HG02763 (cell line): Measurements from ENCODE around the gene PRRT3.
"Not testable (repeated sequence)": the region's sequence is repeated elsewhere in the genome, so short reads cannot be mapped to it uniquely, and the experiment has no call there.

Source experiments
- ATAC-seq: cut with Tn5 transposase; IDR thresholded peaks from one replicate; pipeline ENCODE4 v1.9.1; 2021; ENCODE audit warnings: mild to moderate bottlenecking, moderate library complexity; ENCODE audit not compliant: unreplicated experiment

The PRRT3 gene

DNA sequence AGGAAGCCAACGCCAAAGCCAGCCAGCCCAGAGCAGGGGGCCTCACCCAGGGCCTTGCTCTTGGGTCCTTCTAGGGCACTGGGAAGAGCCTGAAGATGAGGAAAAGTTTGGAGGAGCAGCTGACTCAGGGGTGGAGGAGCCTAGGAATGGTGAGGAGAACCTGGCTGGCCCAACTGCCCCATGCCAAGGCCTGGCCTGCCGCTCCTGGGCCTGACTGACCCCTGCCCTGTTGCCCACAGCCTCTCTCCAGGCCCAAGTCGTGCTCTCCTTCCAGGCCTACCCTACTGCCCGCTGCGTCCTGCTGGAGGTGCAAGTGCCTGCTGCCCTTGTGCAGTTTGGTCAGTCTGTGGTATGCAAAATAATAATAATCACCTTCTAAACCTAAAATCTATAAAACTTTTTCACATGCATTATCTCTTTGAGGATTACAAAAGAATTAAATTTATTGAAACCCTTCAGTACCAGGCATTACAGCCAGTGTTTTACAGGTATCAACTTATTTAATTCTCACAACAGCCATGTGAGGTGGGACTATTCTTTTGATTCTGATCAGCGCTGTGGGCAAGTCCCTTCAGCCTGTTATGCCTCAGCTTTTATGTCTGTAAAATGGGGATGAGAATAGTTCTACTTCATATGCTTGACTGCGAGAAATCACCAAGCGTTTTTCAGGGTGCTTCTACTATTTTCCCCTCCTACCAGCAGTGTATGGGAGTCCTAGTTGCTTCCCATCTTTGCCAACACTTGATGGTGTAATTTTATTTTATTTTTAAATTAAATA is 33.8 kb downstream of the PRRT3 start:
- no peak for ATAC-seq

DNA sequence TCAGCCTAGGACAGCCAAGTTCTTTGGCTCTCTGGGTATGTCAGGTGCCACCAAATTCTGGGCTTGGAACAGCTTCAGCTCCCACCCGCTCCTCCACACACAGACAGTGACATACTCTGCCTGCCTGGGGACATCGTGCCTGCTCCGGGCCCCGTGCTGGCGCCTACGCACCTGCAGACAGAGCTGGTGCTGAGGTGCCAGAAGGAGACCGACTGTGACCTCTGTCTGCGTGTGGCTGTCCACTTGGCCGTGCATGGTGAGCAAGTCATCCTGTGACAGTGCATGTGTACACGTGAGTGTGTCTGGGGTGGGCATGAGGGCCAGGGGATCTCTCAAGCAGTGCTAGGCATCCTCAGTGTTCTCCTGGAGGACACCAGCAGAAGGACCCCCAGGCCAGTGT is 34.4 kb downstream of the PRRT3 start:
- no peak for ATAC-seq

- no peak for ATAC-seq
Measured at GRCh38 chr3:9916734-9917680, 35.2 kb downstream of the PRRT3 start, which contains the start of gene IL17RC. TSS of gene IL17RC (plus strand) at chr3:9917098. CDS start at chr3:9917316, 218 bp downstream.

GRCh38 chr3:9916346-9916733 is 35.9 kb downstream of the PRRT3 start:
- no peak for ATAC-seq

DNA sequence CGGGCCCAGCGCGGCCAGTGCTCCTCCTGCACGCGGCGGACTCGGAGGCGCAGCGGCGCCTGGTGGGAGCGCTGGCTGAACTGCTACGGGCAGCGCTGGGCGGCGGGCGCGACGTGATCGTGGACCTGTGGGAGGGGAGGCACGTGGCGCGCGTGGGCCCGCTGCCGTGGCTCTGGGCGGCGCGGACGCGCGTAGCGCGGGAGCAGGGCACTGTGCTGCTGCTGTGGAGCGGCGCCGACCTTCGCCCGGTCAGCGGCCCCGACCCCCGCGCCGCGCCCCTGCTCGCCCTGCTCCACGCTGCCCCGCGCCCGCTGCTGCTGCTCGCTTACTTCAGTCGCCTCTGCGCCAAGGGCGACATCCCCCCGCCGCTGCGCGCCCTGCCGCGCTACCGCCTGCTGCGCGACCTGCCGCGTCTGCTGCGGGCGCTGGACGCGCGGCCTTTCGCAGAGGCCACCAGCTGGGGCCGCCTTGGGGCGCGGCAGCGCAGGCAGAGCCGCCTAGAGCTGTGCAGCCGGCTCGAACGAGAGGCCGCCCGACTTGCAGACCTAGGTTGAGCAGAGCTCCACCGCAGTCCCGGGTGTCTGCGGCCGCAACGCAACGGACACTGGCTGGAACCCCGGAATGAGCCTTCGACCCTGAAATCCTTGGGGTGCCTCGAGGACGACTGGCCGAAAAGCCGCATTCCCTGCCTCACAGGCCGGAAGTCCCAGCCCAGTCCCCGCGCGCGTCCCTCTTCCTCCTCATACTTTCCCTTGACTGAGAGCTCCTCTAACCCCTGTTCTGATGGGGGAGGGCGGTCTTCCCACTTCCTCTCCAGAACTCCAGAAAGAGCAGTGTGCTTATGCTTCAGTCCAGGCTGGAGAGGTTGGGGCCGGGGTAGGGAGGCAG is 36.7 kb downstream of the PRRT3 start:
- ATAC-seq = no peak

DNA sequence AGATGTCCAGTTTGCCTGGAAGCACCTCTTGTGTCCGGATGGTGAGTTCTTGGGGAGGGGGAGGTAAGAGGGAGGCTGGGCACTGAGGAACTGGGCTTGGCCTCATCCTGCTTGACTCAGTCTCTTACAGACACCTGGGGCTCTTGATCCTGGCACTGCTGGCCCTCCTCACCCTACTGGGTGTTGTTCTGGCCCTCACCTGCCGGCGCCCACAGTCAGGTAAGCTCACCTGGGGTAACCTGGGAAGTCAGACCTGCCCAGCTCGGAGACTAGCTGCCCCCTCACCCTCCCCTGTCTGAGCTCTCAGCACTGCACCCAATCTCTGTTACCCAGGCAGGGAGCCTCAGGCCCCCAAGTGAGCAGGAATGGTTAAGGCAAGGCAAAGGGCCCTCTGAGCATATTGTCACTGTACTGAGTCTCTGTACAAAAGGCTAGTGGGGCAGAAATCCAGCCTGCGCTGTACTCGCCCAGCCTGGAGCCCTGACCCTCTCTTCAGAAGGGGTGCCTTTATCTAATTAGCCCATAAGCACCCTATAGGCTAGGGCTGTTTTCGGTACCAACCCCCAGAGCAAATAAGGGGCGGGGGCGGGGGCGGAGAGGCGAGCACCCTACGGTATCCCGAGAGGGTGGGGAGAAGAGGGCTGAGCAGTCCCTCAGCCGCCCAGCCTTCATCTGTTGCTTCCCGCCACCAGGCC is 37.5 kb downstream of the PRRT3 start:
- no peak for ATAC-seq

- no peak for ATAC-seq
Measured at GRCh38 chr3:9914011-9914410, 38.2 kb downstream of the PRRT3 start.

DNA sequence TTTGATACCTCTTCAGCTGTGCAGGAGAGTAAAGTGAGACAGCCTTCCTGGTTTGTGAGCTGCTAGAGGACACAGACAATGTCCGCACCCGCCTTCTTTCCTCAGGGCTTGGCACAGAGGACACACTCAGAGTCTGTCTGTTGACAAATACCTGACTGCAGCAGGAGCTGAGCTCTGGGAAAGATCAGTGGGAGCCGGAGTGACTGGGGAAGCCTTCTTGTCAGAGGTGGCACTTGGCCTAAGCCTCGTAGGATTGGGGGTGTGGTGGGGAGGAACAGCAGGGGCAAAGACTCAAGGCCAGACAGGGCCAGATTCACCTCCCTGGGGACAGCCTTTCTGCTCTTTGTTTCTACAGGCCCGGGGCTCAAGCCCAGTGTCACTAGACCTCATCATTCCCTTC is 38.6 kb downstream of the PRRT3 start:
- no peak for ATAC-seq

GRCh38 chr3:9912294-9912935 is 39.8 kb downstream of the PRRT3 start:
- ATAC-seq = no peak

GRCh38 chr3:9911863-9912262 is 40.3 kb downstream of the PRRT3 start:
- no peak for ATAC-seq

- no peak for ATAC-seq
Measured at GRCh38 chr3:9909221-9910013, 42.8 kb downstream of the PRRT3 start.

GRCh38 chr3:9908286-9908685 is 43.9 kb downstream of the PRRT3 start:
- ATAC-seq = no peak

DNA sequence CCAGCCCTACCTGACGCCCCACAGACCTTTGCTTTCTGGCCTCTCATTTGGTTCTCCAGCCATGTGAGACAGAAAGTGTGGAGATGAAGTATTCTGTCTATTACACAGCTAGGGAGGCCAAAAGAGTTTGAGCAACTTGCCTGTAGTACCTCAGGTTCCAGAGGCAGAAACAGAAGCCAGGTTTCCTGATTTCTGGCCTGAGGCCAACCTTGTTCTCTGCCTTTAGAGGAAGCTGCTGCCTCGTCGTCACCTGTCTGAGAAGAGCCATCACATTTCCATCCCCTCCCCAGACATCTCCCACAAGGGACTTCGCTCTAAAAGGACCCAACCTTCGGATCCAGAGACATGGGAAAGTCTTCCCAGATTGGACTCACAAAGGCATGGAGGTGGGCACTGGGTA is 45.7 kb downstream of the PRRT3 start:
- ATAC-seq = no peak

DNA sequence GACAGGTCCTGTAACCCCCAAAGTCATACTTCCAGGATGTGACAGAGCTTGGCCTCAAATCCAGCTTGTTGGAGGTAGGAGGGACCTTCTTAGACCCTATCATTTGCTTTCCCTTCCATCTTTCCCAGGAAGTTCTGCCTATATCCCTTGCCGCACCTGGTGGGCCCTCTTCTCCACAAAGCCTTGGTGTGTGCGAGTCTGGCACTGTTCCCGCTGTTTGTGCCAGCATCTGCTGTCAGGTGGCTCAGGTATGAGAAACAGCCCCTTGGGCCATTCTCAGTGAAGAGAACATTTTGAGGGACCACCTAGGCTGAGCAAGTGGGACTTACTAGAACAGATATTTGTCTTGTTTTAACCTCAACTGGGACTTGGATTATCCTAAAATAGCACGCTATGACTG is 48.3 kb downstream of the PRRT3 start:
- ATAC-seq = no peak

GRCh38 chr3:9903238-9903624 is 49.0 kb downstream of the PRRT3 start:
- no peak for ATAC-seq

GRCh38 chr3:9902372-9903237 is 49.6 kb downstream of the PRRT3 start, which contains the start of gene IL17RE:
TSS of gene IL17RE (plus strand) at chr3:9902848. CDS start at chr3:9902933, 85 bp downstream.
- no peak for ATAC-seq

DNA sequence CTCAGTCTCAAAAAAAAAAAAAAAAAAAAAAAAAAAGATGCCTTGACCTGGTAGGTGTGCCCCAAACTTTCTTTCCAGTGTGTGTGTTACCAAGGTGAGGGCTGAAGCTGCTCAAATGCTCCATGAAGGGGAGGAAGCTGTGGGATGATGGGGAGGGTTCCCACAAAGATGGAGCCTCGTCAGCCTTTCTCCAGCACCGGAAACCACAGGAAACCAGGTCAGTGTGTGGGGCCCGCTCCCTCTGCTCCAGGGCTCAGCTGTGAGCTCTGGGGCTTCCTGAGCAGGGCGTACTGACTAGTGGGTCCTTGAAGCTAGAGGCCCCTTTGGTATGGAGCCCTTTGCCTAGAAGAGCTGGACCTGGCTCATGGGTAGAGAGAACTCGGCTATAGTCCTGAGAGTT is 50.2 kb downstream of the PRRT3 start:
- ATAC-seq = no peak

DNA sequence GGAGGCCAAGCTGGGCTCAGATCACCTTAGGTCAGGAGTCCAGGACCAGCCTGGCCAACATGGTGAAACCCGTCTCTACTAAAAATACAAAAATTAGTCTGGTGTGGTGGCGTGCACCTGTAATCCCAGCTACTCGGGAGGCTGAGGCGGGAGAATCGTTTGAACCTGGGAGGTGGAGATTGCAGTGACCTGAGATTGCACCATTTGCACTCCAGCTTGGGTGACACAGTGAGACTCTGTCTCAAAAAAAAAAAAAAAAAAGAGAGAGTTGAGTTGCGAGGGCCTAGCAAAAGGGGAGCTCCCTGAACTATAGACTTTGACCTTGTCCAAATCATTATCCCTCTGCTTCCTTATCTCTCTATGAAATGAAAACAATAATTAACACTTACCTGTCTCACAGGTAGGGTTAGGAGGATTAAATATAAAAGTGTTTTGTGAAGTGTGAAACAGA is 51.2 kb downstream of the PRRT3 start:
- not testable (repeated sequence) for ATAC-seq
